Ishikawa (cell line): ENCODE measurements around the gene VEGFC.

Experiments
- CEBPB ChIP-seq: IDR thresholded peaks from 2 replicates; pipeline ENCODE4 v1.6.1; 2012
- FOXM1 ChIP-seq: IDR thresholded peaks from 2 replicates; pipeline ENCODE4 v1.6.1; 2012; ENCODE audit warnings: low read depth, borderline replicate concordance
- MAX ChIP-seq: IDR thresholded peaks from 2 replicates; pipeline ENCODE4 v1.6.1; 2012
- NFIC ChIP-seq: IDR thresholded peaks from 2 replicates; pipeline ENCODE4 v1.6.1; 2012
- REST ChIP-seq: IDR thresholded peaks from 2 replicates; pipeline ENCODE4 v1.6.1; 2012; ENCODE audit warnings: low read depth, mild to moderate bottlenecking
- TAF1 ChIP-seq: IDR thresholded peaks from 2 replicates; pipeline ENCODE4 v1.6.1; 2012; ENCODE audit warnings: low read depth, mild to moderate bottlenecking
- TCF12 ChIP-seq: IDR thresholded peaks from 2 replicates; pipeline ENCODE4 v1.6.1; 2012; ENCODE audit warnings: low read depth
- TEAD4 ChIP-seq: IDR thresholded peaks from 2 replicates; pipeline ENCODE4 v1.6.1; 2012
- YY1 ChIP-seq: IDR thresholded peaks from 2 replicates; pipeline ENCODE4 v1.6.1; 2012; ENCODE audit warnings: low read depth

- TF ChIP-seq REST (no peak), NFIC (no peak), YY1 (no peak), FOXM1 (no peak), MAX (no peak), TCF12 (no peak), TEAD4 (no peak), TAF1 (no peak), CEBPB (no peak)
These were observed 115.8 kb downstream of the VEGFC start for GRCh38 chr4:176676901-176677300.
